ENCODE data around the gene COLGALT1.

GRCh38 chr19:17610384-17610783 is 54.9 kb downstream of the COLGALT1 start:
- TF ChIP-seq REST (IDR thresholded peaks at IDR 0.05; ENCODE audit: insufficient replicate concordance, low read depth) (no peak), POLR2AphosphoS5 (IDR thresholded peaks at IDR 0.05; ENCODE audit: low read depth) (no peak), CTCF (IDR thresholded peaks at IDR 0.05; ENCODE audit: insufficient read depth, low read length) (no peak)

All from HL-60 (cell line).